ENCODE measurements around the gene UCP3.

The UCP3 gene

DNA sequence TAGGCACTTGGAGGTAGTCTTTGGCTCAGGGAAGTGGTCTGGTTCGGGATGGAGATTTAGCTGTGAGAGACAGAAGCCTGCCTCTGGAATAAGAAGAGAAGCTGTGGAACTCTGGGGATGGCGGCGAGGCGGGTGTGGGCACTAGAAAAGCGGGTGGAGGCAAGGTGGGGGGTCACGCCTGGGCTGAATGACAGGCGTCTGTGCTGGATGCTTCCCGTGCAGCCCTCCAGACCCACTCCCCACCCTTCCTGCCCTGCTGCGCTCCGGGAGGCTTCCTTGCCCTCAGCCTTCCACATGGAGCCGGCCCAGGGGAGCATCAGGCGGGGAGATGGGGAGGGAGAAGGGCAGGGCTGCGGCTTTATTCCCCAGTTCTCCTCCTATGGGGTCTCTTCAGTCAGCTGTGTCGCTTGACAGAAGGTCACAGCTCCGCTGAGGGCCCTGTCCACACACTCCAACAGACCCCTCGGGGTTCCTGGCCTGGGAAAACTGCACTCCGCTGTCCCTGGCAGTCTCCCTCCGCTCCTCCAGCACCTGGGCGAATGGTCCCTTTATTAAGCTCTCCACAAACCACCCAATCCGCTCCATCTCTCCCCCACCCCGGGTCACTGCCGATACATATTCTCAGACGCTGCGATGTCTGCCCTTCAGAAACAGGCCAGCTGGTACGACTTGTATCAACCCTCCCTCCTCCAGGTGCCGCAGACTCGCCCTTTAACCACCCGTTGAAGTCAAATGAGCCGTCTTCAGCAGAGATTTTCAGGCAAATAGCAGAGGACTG lies 51.8 kb downstream of the UCP3 start:
- DNase-seq (ENCODE audit: low read depth in 2 of 2): no peak

DNA sequence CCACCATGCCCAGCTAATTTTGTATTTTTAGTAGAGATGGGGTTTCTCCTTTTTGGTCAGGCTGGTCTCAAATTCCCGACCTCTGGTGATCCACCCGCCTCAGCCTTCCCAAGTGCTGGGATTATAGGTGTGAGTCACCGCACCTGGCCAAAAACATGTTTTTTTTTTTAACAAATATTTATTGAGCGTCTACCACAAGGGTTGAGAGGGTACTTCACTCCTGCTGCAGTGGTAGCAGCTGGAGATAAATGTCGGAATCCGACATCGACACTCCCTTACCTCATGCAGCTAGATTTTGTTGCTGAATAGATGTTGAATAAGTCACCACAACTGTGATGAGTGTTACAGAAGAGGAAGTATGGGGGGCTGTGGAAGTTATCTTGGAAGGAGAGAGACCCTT lies 57.1 kb downstream of the UCP3 start:
- DNase-seq (ENCODE audit: low read depth in 2 of 2): no peak

DNA sequence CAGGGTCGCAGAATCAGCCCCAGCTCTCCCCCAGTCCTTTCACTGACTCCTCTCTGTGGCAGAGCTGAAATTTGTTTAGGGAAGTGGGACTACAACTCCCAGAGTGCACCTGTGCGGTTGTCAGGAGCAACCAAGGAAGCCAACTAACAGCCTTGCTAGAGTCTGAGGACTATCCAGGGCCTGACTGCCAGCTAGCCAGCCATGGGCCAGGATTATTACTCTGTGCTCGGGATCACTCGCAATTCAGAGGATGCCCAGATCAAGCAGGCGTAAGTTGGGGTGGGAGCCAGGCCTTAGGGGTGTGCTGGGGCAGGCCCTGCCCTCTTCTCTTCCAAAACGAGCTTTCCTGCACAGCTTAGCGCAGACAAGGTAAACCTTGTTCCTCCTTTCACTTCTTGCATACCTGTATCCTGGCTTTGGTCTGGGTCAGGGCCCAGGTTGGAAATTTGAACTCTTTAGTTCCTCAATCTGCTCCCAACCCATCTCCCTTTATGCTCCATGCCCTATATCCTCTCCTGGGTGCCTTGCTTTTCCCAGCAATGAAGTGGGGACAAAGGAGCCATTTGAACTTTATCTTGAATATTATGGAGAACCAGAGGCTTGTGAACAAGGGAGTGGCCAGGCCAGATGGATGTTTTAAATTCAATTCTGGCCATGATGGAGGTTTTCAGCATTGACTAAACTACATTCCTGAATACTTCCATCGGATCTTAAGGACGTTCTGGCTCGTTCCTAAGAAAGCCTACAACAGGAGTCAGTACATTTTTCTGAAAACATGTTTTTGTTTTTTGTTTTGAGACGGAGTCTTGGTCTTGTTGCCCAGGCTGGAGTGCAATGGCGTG lies 57.8 kb downstream of the UCP3 start, which contains the start of gene DNAJB13:
Gene DNAJB13, plus strand, starts transcription at position 158 of the 842 bp plus-strand sequence. Its CDS starts 44 bp downstream, at position 202.
- no peak for DNase-seq (ENCODE audit: low read depth in 2 of 2)

All from fibroblast of skin of left biceps (primary cell).